DMS79 treated with DMSO at 0.1 percent for 48 hours (cell line): ENCODE data around the gene FOLR1.
"Not testable (repeated sequence)": the region's sequence is repeated elsewhere in the genome, so short reads cannot be mapped to it uniquely, and the experiment has no call there.

Experiments
- DNase-seq: peaks from one replicate; lab custom pipeline; 2025; lab: John Stamatoyannopoulos, UW

The FOLR1 gene

DNA sequence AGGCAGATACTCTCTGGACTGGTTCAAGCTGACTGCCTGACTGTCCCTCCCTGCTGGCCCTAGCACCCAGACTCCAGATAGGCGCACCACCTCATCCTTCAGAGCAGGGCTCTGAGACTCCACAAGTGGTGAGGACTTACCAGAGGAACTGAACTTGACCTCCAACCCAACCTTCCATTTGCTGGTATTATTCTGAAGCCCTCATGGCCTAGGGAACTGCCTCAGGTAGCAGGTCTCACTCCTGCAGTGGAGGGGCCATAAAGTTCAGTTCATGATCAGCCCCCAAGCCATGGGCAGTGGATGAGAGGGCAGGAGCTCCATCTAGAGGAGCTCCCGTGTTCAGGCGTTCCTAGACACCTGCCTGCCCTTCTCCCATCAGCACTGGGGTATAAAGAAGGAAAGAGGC, 10.4 kb upstream of the FOLR1 start:
- not testable (repeated sequence) for DNase-seq

DNA sequence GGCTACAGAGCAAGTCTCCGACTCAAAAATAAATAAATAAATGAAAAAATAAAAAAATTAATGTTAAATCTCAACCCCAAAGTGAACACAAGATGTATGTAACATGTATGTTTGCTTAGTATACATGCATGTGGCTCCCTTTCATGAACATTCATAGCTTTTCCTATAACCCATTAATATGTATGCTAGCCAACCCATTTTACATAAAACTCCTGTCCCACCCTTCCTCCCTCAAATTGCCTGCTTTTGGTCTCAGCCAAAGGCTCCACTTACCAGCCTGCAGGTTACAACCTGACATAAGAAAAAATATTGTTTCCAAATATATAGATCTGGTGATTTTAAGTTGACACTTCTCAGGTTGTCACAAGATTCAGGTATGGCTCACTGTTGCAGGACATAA, 3.7 kb upstream of the FOLR1 start:
- DNase-seq = no peak

GRCh38 chr11:72189455-72190250, 2.3 kb upstream of the FOLR1 start:
- DNase-seq = peak; percentile 54

DNA sequence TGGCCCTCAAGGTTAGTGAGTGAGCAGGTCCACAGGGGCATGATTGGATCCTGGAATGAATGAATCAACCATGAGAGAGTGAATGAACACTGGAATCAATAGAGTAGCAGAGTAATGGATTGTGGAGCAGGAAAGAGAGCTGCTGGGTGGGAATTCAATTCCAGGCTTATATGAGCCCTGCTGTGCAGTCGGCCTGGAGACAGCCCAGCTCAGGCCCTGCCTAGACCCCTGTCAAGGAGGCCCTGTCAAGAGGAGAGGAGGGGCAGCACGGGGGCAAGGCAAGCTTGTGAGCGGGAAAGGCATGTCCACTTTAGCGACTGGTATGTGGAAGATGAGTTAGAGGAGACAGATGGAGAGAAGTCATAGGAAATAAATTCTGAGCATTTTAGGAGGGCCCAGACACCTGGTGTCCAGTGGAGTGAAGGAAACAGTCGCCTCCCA, 1.3 kb upstream of the FOLR1 start:
- DNase-seq = no peak

GRCh38 chr11:72195518-72196270, 3.8 kb downstream of the FOLR1 start:
- DNase-seq = no peak

DNA sequence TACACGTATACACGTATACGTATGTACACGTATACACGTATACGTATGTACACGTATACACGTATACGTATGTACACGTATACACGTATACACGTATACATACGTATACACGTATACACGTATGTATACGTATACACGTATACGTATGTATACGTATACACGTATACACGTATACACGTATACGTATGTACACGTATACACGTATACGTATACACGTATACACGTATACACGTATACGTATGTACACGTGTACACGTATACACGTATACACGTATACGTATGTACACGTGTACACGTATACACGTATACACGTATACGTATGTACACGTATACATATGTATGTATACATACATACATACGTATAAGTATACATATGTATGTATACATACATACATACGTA, 9.5 kb downstream of the FOLR1 start:
- not testable (repeated sequence) for DNase-seq

DNA sequence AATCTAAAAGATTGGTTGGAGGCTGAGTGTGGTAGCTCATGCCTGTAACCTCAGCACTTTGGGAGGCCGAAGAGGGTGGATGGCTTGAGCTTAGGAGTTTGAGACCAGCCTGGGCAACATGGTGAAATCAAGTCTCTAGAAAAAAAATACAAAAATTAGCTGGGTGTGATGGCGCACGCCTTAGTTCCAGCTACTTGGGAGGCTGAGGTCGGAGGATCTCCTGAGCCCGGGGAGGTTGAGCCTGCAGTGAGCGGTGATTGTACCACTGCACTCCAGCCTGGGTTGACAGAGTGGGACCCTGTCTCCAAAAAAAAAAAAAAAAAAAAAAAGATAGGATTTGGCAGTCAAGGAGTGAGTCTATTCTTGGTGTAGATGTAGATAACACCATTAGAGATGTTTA, 10.6 kb downstream of the FOLR1 start:
- DNase-seq = no peak

DNA sequence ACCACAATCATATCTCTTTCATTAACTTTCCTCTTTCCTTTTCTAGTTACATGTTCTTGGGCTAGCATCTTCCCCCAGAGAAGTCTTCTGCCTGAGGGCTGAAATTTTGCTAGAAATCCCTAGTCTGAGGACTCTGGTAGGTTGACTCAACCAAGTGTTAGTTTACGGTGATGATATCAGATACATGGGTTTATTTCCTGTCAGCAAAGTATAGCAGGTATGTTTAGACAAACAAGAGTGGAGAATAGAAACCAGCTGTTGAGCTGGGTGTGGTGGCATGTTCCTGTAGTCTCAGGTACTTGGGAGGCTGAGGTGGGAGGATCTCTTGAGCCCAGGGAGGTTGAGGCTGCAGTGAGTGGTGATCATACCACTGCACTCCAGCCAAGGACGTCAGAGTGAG, 11.2 kb downstream of the FOLR1 start:
- DNase-seq = no peak

DNA sequence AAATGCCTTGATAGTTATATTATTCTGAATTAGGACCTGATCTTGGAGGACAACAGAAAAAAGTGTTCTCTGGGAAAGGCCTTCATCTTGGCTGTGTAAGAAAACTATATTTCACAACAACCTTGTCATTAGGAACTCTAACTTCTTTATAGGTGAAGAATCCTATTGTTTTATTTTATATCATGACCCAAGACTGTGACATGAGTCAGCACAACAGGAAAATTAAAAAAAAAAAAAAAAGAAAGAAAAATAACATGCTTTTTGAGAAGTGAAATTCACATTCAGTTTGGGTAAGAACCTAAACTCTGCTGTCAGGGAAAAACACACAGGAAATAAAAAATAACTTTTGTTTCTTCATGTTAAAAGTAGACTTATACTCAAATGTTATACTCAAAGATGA, 12.9 kb downstream of the FOLR1 start:
- DNase-seq = no peak

- DNase-seq = not testable (repeated sequence)
Observed at GRCh38 chr11:72206794-72207193, 14.9 kb downstream of the FOLR1 start.

GRCh38 chr11:72208281-72208680, 16.3 kb downstream of the FOLR1 start:
- DNase-seq = no peak

GRCh38 chr11:72209101-72209500, 17.2 kb downstream of the FOLR1 start:
- no peak for DNase-seq

DNA sequence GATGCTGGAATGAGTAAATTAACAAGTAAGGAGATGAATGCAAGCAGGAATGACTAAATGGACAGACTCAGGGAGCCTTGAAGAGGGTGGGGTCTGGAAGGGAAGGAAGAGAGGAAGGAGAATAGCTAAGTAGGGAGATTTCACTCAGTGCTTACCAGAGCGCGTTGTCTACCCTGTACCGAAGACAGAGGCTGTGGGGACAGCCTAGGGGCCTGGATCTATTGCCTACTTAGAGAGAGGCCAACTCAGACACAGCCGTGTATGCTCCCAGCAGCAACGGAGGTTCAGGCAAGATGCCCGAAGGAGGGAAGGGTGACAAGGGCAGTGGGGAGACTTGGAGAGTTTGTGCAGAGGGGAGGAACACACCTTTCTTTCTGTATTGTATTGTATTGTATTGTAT, 24.7 kb downstream of the FOLR1 start, which contains the start of gene FOLR2:
TSS of gene FOLR2 (plus strand) at position 157 of the 400 bp plus-strand sequence. CDS start 1,791 bp downstream, outside the sequence.
- no peak for DNase-seq

GRCh38 chr11:72217841-72218240, 25.9 kb downstream of the FOLR1 start:
- DNase-seq = no peak

- no peak for DNase-seq
Observed at GRCh38 chr11:72218251-72218745, 26.4 kb downstream of the FOLR1 start.

DNA sequence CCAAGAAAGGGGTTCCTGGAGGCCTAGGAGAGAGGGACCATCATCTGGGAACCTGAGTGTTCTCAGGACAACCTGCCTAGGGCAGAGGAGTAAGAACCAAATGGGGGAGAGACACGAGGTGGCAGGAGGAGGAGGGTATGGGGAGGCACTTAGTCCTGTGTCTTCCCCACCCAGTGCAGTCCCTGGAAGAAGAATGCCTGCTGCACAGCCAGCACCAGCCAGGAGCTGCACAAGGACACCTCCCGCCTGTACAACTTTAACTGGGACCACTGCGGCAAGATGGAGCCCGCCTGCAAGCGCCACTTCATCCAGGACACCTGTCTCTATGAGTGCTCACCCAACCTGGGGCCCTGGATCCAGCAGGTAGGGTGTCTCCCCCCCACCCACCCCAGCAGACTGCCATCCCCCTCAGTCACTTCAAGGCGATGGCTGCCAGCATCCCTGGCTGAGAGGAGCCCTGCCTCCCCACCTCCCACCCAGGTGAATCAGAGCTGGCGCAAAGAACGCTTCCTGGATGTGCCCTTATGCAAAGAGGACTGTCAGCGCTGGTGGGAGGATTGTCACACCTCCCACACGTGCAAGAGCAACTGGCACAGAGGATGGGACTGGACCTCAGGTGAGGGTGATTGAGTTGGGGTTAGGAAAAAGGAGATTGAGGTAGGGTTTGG, 28.9 kb downstream of the FOLR1 start:
- DNase-seq = no peak

DNA sequence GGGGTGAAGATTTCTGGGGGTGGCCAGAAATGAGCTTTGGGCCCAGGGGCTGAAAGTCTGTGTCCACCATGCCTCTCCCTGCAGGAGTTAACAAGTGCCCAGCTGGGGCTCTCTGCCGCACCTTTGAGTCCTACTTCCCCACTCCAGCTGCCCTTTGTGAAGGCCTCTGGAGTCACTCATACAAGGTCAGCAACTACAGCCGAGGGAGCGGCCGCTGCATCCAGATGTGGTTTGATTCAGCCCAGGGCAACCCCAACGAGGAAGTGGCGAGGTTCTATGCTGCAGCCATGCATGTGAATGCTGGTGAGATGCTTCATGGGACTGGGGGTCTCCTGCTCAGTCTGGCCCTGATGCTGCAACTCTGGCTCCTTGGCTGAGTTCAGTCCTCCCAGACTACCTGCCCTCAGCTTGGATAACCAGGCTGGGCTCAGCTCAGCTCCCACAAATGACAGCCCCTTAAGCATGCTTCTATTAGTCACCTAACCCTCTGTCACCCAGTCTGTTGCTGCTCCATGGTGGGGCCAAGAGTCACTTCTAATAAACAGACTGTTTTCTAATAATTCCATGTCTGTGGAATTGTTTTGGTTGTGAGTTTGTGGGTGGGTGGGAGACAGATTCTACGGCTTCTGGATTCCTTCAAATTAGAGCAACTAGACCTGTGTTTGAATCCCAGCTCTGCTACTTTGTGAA, 29.6 kb downstream of the FOLR1 start:
- no peak for DNase-seq

GRCh38 chr11:72222106-72222891, 30.4 kb downstream of the FOLR1 start:
- peak; percentile 77 for DNase-seq

- DNase-seq = peak; percentile 98
Observed at GRCh38 chr11:72222907-72223614, 31.1 kb downstream of the FOLR1 start.
